ENCODE measurements around the gene BHLHE40.

The BHLHE40 gene

DNA sequence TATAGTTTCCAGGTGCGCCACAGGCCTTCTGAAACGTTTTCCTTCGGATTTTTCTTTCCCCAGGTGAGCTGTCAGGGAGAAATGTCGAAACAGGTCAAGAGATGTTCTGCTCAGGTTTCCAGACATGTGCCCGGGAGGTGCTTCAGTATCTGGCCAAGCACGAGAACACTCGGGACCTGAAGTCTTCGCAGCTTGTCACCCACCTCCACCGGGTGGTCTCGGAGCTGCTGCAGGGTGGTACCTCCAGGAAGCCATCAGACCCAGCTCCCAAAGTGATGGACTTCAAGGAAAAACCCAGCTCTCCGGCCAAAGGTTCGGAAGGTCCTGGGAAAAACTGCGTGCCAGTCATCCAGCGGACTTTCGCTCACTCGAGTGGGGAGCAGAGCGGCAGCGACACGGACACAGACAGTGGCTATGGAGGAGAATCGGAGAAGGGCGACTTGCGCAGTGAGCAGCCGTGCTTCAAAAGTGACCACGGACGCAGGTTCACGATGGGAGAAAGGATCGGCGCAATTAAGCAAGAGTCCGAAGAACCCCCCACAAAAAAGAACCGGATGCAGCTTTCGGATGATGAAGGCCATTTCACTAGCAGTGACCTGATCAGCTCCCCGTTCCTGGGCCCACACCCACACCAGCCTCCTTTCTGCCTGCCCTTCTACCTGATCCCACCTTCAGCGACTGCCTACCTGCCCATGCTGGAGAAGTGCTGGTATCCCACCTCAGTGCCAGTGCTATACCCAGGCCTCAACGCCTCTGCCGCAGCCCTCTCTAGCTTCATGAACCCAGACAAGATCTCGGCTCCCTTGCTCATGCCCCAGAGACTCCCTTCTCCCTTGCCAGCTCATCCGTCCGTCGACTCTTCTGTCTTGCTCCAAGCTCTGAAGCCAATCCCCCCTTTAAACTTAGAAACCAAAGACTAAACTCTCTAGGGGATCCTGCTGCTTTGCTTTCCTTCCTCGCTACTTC, 3.8 kb downstream of the BHLHE40 start:
- DNase-seq (ENCODE audit: low spot score) = no peak
- ChIA-PET CTCF (interaction anchor here (0.7 to 2.0 kb wide), 5 partner anchors 40 to 271 kb away, joined by 3 to 8 read pairs (median 4); no protein-coding TSS in a partner anchor), POLR2A (ENCODE audit: low non-redundant PET) (interaction anchor here (4.2 kb wide), 1 partner anchor 39 kb away, joined by 19 read pairs; no protein-coding TSS in a partner anchor)
- H3K27ac ChIP-seq = peak overlapping the region; percentile 92
- TF ChIP-seq, protein P1, sequence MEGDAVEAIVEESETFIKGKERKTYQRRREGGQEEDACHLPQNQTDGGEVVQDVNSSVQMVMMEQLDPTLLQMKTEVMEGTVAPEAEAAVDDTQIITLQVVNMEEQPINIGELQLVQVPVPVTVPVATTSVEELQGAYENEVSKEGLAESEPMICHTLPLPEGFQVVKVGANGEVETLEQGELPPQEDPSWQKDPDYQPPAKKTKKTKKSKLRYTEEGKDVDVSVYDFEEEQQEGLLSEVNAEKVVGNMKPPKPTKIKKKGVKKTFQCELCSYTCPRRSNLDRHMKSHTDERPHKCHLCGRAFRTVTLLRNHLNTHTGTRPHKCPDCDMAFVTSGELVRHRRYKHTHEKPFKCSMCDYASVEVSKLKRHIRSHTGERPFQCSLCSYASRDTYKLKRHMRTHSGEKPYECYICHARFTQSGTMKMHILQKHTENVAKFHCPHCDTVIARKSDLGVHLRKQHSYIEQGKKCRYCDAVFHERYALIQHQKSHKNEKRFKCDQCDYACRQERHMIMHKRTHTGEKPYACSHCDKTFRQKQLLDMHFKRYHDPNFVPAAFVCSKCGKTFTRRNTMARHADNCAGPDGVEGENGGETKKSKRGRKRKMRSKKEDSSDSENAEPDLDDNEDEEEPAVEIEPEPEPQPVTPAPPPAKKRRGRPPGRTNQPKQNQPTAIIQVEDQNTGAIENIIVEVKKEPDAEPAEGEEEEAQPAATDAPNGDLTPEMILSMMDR (conservative IDR thresholded peaks at IDR 0.05; ENCODE audit: low read depth) = no peak

DNA sequence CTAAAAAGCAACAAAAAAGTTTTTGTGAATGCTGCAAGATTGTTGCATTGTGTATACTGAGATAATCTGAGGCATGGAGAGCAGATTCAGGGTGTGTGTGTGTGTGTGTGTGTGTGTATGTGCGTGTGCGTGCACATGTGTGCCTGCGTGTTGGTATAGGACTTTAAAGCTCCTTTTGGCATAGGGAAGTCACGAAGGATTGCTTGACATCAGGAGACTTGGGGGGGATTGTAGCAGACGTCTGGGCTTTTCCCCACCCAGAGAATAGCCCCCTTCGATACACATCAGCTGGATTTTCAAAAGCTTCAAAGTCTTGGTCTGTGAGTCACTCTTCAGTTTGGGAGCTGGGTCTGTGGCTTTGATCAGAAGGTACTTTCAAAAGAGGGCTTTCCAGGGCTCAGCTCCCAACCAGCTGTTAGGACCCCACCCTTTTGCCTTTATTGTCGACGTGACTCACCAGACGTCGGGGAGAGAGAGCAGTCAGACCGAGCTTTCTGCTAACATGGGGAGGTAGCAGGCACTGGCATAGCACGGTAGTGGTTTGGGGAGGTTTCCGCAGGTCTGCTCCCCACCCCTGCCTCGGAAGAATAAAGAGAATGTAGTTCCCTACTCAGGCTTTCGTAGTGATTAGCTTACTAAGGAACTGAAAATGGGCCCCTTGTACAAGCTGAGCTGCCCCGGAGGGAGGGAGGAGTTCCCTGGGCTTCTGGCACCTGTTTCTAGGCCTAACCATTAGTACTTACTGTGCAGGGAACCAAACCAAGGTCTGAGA, 4.7 kb downstream of the BHLHE40 start:
- POLR2A ChIA-PET (ENCODE audit: low non-redundant PET) = interaction anchor here (4.2 kb wide), 1 partner anchor 38 kb away, joined by 19 read pairs; no protein-coding TSS in a partner anchor
- CTCF ChIA-PET = interaction anchor here (0.6 to 2.0 kb wide), 5 partner anchors 39 to 328 kb away, joined by 3 to 8 read pairs (median 4); no protein-coding TSS in a partner anchor
- TF ChIP-seq, protein P1 (conservative IDR thresholded peaks at IDR 0.05; ENCODE audit: low read depth) = no peak
- DNase-seq (ENCODE audit: low spot score) = peak; percentile 62
- peak overlapping the region; percentile 92 for H3K27ac ChIP-seq

DNA sequence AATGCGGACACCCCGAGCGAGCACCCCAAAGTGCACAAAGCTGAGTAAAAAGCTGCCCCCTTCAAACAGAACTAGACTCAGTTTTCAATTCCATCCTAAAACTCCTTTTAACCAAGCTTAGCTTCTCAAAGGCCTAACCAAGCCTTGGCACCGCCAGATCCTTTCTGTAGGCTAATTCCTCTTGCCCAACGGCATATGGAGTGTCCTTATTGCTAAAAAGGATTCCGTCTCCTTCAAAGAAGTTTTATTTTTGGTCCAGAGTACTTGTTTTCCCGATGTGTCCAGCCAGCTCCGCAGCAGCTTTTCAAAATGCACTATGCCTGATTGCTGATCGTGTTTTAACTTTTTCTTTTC, 5.3 kb downstream of the BHLHE40 start:
- ChIA-PET CTCF (interaction anchor here (0.6 to 2.0 kb wide), 3 partner anchors 42 to 329 kb away, joined by 4 to 8 read pairs (median 6); no protein-coding TSS in a partner anchor), POLR2A (ENCODE audit: low non-redundant PET) (interaction anchor here (4.2 kb wide), 1 partner anchor 38 kb away, joined by 19 read pairs; no protein-coding TSS in a partner anchor)
- no peak for DNase-seq (ENCODE audit: low spot score)
- TF ChIP-seq, protein P1 (conservative IDR thresholded peaks at IDR 0.05; ENCODE audit: low read depth) = no peak
- peak overlapping the region; percentile 92 for H3K27ac ChIP-seq

DNA sequence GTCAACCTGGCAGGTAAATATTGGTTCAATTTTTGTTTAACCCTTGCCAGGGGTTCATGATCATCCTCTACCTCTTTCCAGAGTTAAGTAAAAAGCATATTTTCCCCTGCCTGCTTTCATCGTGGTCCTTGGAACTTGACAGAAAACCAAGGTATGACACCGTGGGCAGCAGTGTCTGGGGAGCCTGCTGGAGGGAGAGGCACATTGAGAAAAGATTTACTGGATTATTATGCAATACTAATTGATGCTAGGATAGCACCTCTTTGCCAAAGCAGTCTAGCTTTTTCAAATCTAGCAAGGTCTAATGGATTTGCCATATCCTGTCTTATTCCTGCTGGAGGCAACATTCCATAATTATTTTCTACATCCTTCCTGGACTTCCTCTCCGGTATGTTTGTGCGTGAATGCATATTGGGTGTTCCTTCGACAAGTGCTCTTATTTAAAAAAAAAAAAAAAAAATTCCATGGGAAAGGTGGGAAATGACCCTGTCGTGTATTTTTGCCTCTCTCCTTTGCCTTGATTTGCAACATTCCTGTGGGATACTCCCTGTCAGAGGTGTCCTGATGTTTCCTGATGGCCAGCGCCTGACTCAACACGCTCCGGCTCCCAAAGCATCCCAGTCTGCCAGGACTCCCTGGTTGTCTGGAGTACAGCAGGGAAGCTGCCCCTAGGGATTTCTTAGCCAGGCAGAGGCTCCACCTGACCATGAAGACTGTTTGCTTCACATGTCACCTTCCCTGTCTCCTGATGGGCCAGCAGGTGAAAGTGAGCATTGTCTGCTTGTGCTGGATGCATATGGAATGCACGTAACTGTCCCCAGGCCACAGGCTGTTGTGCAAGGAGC, 6.3 kb downstream of the BHLHE40 start:
- POLR2A ChIA-PET (ENCODE audit: low non-redundant PET) = interaction anchor here (4.2 kb wide), 1 partner anchor 37 kb away, joined by 19 read pairs; no protein-coding TSS in a partner anchor
- TF ChIP-seq, protein P1 (conservative IDR thresholded peaks at IDR 0.05; ENCODE audit: low read depth) = no peak
- peak; percentile 68 for DNase-seq (ENCODE audit: low spot score)
- peak overlapping the region; percentile 92 for H3K27ac ChIP-seq
- CTCF ChIA-PET = interaction anchor here (0.7 kb wide), 1 partner anchor 80 kb away, joined by 5 read pairs; no protein-coding TSS in a partner anchor

DNA sequence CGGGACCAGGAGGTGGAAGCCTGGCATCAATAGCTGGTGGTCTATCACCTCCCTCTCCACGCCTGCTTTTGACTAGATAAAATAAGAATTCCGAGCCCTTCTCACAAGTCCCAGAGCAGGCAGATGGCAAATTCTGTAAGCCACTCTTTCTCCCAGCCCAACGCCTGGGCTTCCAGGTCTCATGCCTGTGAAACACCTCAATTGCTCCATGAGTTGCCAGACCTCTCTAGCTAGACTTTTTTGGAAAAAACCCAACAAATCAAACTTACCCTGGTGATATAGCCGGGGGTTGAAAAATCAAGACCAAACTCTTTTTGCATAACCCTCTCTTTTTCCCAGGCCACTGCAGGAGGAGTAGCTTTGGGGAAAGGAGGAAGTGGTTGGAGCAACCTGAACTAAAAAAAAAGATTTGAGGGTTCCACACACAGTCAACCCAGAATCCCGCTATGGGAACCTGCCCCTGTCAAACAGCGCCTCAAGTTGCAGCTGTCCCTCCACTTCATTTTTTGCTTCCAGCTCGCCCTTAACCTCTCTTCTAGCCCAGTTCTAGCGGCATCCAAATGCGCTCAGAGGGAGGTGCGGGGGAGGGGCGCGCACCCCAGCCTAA, 7.0 kb downstream of the BHLHE40 start:
- TF ChIP-seq, protein P1 (conservative IDR thresholded peaks at IDR 0.05; ENCODE audit: low read depth) = no peak
- peak overlapping the region; percentile 92 for H3K27ac ChIP-seq
- DNase-seq (ENCODE audit: low spot score) = no peak
- POLR2A ChIA-PET (ENCODE audit: low non-redundant PET) = interaction anchor here (4.2 kb wide), 1 partner anchor 36 kb away, joined by 19 read pairs; no protein-coding TSS in a partner anchor
- CTCF ChIA-PET = interaction anchor here (0.6 to 0.7 kb wide), 2 partner anchors 35 to 92 kb away, joined by 4 to 6 read pairs; no protein-coding TSS in a partner anchor
